BE2C (cell line): ENCODE results near the gene ATG4D. TPM values are rescaled to one million over a fixed set of nuclear protein-coding genes. Genes with fewer than 3 reads are reported as not detected.

Source experiments
- DNase-seq: peaks from one replicate; pipeline ENCODE4 v3.0.0-alpha.2; 2020
- H3K27me3 ChIP-seq: fragments of 250-450 bp; sonication (Bioruptor Pico); 2 replicates; pipeline ENCODE4 v1.5.1; 2020; ENCODE audit warnings: mild to moderate bottlenecking
- H3K36me3 ChIP-seq: fragments of 250-450 bp; sonication (Bioruptor Pico); 2 replicates; pipeline ENCODE4 v1.5.1; 2020; ENCODE audit warnings: mild to moderate bottlenecking
- H3K4me1 ChIP-seq: fragments of 250-450 bp; sonication (Bioruptor Pico); 2 replicates; pipeline ENCODE4 v1.5.1; 2020
- H3K4me3 ChIP-seq: 2 replicates; pipeline ENCODE4 v1.5.1; 2011; ENCODE audit warnings: low read depth, low read length
- H3K9me3 ChIP-seq: fragments of 250-450 bp; sonication (Bioruptor Pico); 2 replicates; pipeline ENCODE4 v1.5.1; 2020
- polyA plus RNA-seq: library from polyadenylated mRNA; unstranded; fragments of >200 nt; gene quantifications from one replicate; pipeline ENCODE4 v1.2.1, GENCODE V29; 2012; ENCODE audit warnings: low read depth, missing spikeins; ENCODE audit not compliant: insufficient read length, insufficient read depth
- TF ChIP-seq, protein P1 (sequence below): IDR thresholded peaks from 2 replicates; pipeline ENCODE4 v1.5.1; 2012; ENCODE audit warnings: mild to moderate bottlenecking, low read depth, low read length

ATG4D gene
- 144 TPM for polyA plus RNA-seq

DNA sequence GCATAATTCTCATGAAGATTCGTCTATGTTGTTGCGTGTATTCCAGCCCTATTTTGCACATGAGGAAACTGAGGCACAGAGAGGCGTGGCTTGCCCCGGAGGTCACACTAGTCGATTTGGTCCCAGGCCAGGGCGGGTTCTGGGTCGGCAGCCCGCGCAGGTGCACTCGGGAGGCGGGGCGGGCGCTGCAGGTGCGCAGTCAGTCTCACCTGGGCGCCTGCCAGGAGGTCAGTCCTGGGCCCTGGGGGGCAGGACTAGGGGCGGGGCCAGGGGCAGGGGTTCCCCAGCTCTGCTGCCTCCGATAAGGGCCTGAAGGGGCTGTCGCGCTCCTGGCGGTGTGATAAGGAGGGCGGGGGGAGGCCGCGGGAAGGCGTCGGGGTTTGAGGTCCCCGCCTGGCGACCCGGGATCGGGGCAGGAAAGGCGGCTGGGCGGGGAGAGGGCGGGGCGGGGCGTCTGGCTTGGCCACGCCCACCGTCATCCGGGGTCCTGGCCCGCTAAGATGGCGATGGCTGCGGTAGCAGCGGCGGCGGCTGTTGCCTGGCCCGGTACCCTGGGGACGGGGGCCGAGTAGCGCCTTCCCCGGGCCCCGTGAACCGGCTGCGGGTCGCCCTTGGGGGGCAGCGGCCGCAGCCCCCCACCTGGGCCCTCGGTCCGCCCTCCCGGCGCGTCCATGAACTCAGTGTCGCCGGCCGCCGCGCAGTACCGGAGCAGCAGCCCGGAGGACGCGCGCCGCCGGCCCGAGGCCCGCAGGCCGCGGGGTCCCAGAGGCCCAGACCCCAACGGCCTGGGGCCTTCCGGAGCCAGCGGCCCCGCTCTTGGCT lies at the start of gene ATG4D:
Gene ATG4D, plus strand, starts transcription at position 485 of the 822 bp plus-strand sequence. Its CDS starts 187 bp downstream, at position 672.
- DNase-seq: peak; percentile 87
- TF ChIP-seq, protein P1, sequence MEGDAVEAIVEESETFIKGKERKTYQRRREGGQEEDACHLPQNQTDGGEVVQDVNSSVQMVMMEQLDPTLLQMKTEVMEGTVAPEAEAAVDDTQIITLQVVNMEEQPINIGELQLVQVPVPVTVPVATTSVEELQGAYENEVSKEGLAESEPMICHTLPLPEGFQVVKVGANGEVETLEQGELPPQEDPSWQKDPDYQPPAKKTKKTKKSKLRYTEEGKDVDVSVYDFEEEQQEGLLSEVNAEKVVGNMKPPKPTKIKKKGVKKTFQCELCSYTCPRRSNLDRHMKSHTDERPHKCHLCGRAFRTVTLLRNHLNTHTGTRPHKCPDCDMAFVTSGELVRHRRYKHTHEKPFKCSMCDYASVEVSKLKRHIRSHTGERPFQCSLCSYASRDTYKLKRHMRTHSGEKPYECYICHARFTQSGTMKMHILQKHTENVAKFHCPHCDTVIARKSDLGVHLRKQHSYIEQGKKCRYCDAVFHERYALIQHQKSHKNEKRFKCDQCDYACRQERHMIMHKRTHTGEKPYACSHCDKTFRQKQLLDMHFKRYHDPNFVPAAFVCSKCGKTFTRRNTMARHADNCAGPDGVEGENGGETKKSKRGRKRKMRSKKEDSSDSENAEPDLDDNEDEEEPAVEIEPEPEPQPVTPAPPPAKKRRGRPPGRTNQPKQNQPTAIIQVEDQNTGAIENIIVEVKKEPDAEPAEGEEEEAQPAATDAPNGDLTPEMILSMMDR: no peak
- Histone ChIP-seq H3K4me3 (peak within 1 kb of the TSS; percentile 81), H3K36me3 (peaks cover 14% of the 10 kb centered on the region), H3K27me3 (peaks cover 12% of the 10 kb centered on the region), H3K9me3 (no peaks in the 10 kb centered on the region), H3K4me1 (no peaks in the 10 kb centered on the region)

DNA sequence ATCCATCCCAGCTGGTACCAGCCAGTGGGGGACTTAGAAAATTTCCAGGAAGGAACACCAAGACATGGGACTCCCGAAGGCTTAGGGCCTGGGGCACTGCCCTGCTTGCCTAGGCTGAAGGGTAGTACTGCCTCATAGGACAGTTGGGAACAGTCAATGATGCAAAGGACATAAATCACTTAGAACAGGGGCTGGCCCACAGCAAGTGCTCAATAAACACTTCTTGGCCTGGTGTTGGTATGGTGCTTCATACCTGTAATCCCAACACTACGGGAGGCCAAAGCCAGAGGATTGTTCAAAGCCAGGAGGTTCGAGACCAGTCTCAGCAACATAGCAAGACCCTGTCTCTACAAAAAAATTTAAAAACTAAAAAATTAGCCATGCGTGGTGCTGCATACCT lies 46.3 kb upstream of the ATG4D start:
- Histone ChIP-seq H3K27me3 (no peaks in the 10 kb centered on the region), H3K4me1 (no peaks in the 10 kb centered on the region), H3K9me3 (no peaks in the 10 kb centered on the region), H3K4me3 (no peak overlapping the region), H3K36me3 (peaks cover 58% of the 10 kb centered on the region)
- TF ChIP-seq, protein P1: no peak
- no peak for DNase-seq

DNA sequence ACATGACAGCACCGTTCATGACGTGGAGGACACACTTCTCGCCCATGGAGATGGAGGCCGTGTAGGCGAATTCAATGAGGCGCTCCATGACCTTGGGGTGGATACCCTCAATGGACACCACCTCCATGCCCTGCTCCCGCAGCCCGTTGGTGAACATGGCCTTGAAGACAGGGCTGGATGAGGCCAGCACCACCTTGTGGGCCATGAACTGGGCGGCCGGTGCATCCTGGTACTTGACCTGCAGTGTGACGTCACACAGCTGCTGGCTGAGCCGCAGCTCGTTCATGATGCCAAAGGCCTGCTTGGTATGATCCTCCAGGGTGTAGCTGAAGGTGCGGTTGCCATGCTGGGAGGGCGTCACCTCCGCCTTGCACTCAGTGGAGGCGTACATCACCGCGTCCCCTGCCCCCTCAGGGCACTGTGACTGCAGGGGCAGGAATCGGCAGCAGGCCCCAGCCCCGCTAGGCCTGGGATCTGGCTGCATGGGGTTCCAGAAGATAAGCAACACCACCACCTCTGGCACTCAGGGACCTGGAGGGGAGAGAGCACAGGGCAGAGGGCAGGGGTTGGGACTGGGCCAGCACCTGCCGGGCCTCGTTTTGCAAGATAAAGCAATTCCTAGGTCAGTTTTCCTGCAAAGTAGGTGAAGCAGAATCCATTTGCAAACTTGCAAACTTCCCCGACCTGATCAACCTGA lies 44.0 kb upstream of the ATG4D start:
- Histone ChIP-seq H3K36me3 (peaks cover 53% of the 10 kb centered on the region), H3K27me3 (no peaks in the 10 kb centered on the region), H3K4me1 (no peaks in the 10 kb centered on the region), H3K4me3 (no peak overlapping the region), H3K9me3 (no peaks in the 10 kb centered on the region)
- peak; percentile 34 for DNase-seq
- TF ChIP-seq, protein P1: no peak

DNA sequence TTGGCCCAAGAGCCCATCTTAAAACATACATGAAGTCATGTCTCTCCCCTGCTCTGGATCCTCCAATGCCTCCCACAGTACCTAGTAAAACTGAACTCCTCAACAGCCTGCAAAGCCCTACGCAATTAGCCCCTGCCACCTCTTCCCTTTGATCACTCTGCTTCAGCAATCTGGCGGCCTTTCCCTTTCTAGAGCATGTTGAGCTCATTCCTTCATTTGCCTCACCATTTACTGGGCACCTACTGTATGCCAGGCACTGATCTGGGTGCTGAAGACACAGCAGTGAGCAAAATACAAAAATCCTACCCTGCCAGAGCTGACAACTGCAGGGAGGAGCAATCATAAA lies 43.5 kb upstream of the ATG4D start:
- TF ChIP-seq, protein P1: no peak
- Histone ChIP-seq H3K9me3 (no peaks in the 10 kb centered on the region), H3K4me1 (no peaks in the 10 kb centered on the region), H3K4me3 (no peak overlapping the region), H3K36me3 (peaks cover 49% of the 10 kb centered on the region), H3K27me3 (no peaks in the 10 kb centered on the region)
- no peak for DNase-seq

DNA sequence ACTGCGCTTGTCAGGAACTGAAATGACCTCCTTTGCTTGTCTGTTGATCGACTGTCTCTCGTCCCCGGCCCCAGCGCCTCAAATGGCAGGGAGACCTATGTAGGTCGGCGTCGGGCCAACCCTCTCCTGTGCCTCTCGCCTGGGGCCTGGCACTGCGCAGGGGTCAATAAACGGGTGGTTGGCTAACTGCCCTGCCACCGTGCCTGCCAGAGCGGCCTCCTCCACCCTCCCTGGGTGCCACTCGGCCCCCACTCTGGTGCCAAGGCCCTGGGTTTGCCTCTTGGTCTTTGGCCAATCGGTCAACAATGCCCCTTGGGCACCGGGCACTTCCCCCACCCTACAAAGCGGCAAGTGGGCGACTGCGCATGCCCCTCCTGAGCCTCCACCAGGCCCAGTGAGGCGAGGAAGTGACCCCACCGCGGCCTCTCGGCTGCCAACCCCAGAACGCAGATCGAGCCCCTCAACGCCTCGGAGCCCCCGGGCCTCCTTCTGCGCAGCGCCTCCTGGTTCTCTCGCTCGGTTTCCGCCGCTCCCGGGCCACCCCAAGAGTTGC lies 41.7 kb upstream of the ATG4D start:
- TF ChIP-seq, protein P1: no peak
- Histone ChIP-seq H3K4me1 (no peaks in the 10 kb centered on the region), H3K9me3 (no peaks in the 10 kb centered on the region), H3K4me3 (peak overlapping the region; percentile 93), H3K36me3 (peaks cover 31% of the 10 kb centered on the region), H3K27me3 (no peaks in the 10 kb centered on the region)
- DNase-seq: peak; percentile 74
